ENCODE data around the gene MBNL1. TPM values are rescaled to one million over a fixed set of nuclear protein-coding genes. Genes with fewer than 3 reads are reported as not detected.

Gene MBNL1
- polyA plus RNA-seq, 1 donor = 57.8 TPM

DNA sequence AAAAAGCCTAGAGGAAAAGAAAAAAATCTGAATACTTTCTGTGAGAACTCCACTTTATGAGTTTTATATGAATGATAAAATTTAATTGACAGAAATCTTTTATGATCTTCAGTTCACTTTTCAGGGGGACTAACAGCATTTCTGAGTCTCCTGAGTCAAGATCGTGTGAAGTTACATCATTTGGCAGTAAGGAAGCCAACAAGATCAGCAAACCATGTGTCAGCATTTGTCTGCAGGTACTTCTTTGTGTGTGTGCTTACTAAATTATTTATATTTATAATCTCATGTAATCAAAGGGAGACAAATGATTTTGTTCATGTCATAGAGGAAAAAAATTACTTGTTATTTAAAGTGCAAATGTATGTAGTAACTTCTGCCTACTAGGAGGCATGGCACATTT lies 217.6 kb downstream of the MBNL1 start:
- no peak for DNase-seq (ENCODE audit: low read depth)

DNA sequence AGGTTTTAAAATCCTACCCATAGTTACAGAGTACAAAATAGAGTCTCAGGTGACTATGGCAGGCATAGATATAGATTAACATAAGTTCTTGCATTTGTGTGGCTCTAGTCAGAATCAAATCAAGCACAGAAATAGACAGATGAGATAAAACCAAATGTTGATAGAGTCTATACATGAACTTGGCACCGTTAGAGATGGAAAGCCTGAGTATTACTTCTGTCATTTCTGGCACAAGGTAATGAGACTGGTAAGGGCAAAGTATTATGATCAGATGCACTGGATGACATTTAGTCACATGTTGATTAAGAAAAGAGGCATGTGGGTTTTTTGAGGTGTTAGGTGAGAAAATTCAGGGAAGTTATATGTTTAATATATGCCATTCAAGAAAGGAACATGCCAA lies 219.7 kb downstream of the MBNL1 start:
- no peak for DNase-seq (ENCODE audit: low read depth)

DNA sequence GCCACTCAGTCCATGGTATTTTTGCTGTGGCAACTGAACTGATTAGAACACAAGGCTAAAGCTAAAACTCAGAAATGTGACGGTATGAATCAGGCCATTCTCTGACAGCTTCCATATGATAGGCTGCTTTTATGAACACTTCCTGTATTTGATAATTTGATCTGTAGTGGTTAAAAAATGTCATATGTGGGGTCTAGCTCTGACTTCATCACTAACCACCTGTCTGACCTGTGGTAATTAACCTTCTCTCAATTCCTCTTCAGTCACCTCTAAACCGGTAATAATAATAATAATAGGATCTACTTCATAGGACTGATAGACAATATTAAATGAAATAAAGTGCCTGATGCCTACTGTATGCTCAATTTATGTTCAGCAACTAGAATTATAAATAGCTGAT lies 223.2 kb downstream of the MBNL1 start:
- no peak for DNase-seq (ENCODE audit: low read depth)

DNA sequence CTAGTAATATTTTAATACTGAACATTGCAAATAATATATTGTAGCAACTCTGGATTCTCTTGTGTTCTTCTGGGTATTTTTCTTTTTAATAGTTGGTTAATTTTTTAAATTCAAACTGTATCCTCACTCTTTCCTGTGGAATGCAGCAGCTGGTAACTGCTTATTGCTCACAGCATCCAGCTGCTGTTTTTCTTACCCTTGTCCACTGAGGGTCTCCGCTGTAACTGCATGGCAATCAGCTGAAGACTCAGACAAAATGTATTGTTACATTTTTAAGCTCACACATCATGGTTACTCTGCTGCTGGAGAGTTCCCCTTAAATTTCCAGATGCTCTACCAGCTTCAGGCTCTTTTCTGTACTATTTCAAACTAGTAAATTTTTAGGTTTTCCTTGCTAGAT lies 227.6 kb downstream of the MBNL1 start:
- DNase-seq (ENCODE audit: low read depth) = no peak

DNA sequence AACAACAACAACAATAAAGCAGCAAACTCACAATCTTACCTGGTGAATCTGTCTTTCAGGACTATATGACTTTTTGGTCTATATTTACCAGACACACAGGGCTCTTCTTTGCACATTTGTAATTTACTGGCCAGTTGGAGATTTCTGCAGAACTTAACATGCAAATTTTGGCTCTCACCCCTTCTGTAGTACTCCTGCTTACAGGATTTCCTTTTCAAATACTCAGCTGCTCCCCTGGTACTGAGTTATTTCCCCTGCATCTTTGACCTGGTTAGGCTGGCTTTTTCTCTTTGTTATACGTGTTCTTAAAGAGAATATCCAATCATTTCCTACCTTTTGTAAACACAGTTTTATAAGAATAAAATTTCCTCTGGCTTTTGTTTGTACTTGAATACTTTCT lies 228.0 kb downstream of the MBNL1 start:
- DNase-seq (ENCODE audit: low read depth) = no peak

DNA sequence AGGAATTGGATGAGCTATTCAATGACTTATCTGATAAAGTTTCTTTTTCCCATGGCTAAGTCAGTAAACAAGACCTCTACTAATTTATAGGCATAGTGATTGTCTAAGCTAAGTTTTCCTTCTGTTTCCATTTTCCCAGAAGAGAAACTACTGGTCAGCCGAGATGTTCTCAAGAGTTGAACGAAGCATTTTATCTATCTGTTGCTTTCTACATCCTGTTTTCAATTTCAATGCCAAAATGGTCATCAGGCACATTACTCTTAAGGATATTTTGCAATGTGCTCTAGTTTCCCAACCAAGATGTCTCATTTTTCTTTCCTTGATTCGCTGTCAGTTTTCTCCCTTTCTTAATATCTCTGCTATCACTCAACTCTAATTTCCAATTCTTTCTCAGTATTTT lies 228.7 kb downstream of the MBNL1 start:
- DNase-seq (ENCODE audit: low read depth) = no peak

DNA sequence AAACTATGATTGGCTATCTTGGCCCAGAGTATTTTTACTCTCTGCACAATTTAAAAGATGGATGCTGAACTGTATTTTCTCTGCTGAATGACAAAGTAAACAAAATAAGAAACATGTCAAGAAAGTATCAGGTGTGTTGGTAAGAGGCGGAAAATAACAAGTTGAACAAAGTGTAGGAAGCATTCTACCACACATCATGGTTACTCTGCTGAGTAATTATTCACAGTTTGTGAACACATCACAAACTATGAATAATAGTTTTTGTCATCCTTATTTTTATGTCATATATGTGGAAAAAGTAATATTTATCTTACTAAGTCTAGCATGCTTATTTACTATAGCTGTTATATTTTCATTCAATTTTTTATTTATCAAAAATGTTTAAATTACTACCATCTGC lies 229.2 kb downstream of the MBNL1 start:
- DNase-seq (ENCODE audit: low read depth) = no peak

DNA sequence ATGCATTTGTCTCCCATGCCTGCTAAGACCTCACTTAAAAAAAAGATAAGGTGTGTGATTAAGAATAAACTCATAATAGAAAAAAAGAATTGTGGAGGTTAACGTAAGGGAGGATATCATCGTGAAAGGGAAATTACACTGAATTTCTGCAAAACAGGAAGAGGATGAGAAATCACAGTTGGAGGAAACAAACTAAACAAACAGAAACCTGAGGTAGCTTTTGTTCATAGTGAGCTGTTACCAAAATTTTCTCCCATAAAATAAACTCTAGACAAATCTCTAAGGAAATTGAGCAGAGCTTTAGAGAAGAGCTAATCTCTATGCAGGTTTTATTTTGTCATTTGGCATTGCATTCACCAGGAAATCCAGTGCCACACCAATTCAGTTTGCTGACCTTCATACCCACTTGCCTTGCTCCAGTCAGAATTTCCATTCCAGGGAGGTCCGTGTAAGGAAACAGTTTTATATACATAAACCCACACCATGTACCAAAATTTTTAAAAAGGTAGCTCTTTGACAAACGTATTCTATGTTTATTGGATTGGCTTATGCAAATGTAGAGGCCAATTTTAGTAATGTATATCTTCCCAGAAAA lies 231.2 kb downstream of the MBNL1 start:
- no peak for DNase-seq (ENCODE audit: low read depth)

DNA sequence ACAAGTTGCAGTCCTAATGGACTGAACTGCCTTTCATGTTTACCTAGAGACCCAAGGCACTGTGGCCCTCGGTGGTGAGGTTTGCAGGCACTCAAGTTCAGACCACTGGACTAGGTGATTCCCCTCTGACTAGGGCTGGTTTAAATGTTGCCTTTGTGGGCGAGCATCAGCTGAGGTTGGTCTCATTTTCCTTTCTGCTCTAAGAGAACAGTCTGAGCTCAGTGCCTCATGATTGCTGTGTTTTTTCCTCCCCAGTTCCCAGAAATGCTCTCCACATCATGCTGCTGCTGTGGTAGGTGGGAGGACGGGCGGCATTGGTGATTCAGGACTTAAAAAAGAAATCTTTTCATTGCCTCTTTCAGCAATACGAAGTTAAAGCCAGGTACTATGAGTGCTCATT lies 237.2 kb downstream of the MBNL1 start:
- no peak for DNase-seq (ENCODE audit: low read depth)

DNA sequence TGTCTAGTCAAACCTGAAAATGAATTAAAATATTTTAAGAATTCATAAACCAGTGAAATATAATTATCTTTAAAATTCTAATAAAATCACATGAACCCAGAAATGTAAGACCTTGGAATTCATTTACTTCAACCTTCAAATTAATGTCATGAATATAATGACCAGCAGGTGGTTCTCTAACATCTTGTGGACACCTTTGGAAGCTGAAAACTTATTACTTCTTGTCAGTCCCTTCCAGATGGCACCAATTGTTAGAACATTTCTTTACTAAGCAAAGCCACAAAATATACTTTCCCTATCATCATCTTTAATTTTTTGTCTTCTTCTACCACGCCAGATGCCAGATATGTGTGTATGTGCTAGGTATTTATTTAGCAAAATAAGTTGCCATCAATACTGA lies 240.0 kb downstream of the MBNL1 start:
- no peak for DNase-seq (ENCODE audit: low read depth)

DNA sequence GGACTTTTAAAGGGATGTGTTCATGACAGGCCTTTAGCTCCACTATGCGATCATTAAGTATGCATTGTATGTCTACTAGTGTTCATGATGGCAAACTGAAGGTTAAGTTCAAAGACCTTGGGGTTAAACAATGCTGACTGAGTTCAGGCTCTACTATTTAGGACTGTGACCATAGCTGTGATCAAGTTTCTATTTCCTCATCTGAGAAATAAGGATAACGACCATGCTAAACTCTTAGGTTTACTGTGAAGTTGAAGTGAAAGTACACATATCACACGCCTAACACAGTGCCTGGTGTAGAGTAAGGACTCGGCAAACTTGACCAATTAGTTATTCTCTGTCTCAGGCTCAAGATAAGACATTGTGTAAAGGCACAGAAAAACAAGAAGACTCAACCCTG lies 243.2 kb downstream of the MBNL1 start:
- DNase-seq (ENCODE audit: low read depth) = no peak

DNA sequence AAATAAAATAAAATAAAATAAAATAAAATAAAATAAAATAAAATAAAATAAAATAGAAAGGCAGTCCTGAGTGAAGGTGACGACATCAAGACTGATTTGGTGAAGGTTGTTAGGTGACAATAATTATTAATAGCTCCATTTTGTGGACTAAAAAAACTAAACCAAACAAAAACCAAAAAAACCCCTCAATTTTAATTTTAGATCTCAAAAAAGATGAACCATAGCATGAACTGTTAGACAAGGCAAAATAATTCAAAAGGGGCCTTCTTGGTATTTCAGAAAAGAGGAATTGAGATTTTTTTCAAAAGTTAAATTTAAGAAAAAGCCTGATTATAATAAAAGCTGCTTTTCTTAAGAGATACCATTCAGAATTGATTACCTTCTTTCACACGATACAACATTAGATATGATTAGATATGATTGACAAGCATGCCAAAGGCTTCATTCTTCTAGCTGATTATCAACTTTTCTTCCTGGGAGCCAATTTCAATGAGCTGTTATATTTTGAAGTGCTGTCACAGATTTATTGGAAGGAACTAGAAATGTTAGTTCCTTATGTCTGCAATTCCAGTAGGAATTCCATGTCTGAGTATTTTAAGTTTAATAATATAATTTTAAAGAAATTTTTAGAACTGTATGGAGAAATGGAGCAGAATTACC lies 244.7 kb downstream of the MBNL1 start:
- DNase-seq (ENCODE audit: low read depth) = no peak

Measured in forelimb muscle (tissue), 1 donor.